Lung microvascular endothelial cell (primary cell): ENCODE data around the gene XK. TPM values are rescaled to one million over a fixed set of nuclear protein-coding genes. Genes with fewer than 3 reads are reported as not detected.

Source experiments
- DNase-seq, 2 donors: peaks; one replicate each; pipeline versions ENCODE4 v3.0.0 to v3.0.0-alpha.2; 2010; ENCODE audit warnings: low read depth in 2 of 2
- total RNA-seq: library from RNA; depleted of rRNA; stranded (reverse); fragments of >200 nt; gene quantifications from 2 replicates; pipeline ENCODE4 v1.2.1, GENCODE V29; 2014

Gene XK
- total RNA-seq, 1 donor from 2014 or later = not detected

GRCh38 chrX:37678574-37678973, 7.0 kb upstream of the XK start:
- no peak for DNase-seq

- DNase-seq = no peak
Observed at GRCh38 chrX:37679230-37679629, 6.4 kb upstream of the XK start.

GRCh38 chrX:37679888-37680287, 5.7 kb upstream of the XK start:
- no peak for DNase-seq

GRCh38 chrX:37684426-37684825, 1.2 kb upstream of the XK start:
- no peak for DNase-seq

GRCh38 chrX:37684973-37685372, 618 bp upstream of the XK start:
- no peak for DNase-seq

- DNase-seq = no peak
Observed at GRCh38 chrX:37686369-37686995, 891 bp downstream of the XK start.

- no peak for DNase-seq
Observed at GRCh38 chrX:37686996-37687395, 1.4 kb downstream of the XK start.

GRCh38 chrX:37690119-37690518, 4.5 kb downstream of the XK start:
- no peak for DNase-seq

- DNase-seq = no peak
Observed at GRCh38 chrX:37692918-37693317, 7.3 kb downstream of the XK start.

- no peak for DNase-seq
Observed at GRCh38 chrX:37697169-37697760, 11.7 kb downstream of the XK start.

GRCh38 chrX:37701588-37701987, 16.0 kb downstream of the XK start:
- no peak for DNase-seq

- no peak for DNase-seq
Observed at GRCh38 chrX:37711991-37712390, 26.4 kb downstream of the XK start.

- DNase-seq = no peak
Observed at GRCh38 chrX:37712458-37712857, 26.9 kb downstream of the XK start.

- DNase-seq = no peak
Observed at GRCh38 chrX:37714479-37714878, 28.9 kb downstream of the XK start.

- DNase-seq = no peak
Observed at GRCh38 chrX:37716602-37717001, 31.0 kb downstream of the XK start.

GRCh38 chrX:37717708-37718107, 32.1 kb downstream of the XK start:
- DNase-seq = no peak

- DNase-seq = no peak
Observed at GRCh38 chrX:37722595-37722994, 37.0 kb downstream of the XK start.

- no peak for DNase-seq
Observed at GRCh38 chrX:37726346-37726745, 40.8 kb downstream of the XK start.

GRCh38 chrX:37745354-37745753, 59.8 kb downstream of the XK start:
- peak; percentile 65 to 76 for DNase-seq

- no peak for DNase-seq
Observed at GRCh38 chrX:37745835-37746217, 60.2 kb downstream of the XK start.

- DNase-seq = no peak
Observed at GRCh38 chrX:37746218-37746941, 60.8 kb downstream of the XK start.

- DNase-seq = no peak
Observed at GRCh38 chrX:37746951-37747350, 61.4 kb downstream of the XK start.

- no peak for DNase-seq
Observed at GRCh38 chrX:37752281-37752680, 66.7 kb downstream of the XK start.
